ENCODE results near the gene SFXN5. TPM values are rescaled to one million over a fixed set of nuclear protein-coding genes. Genes with fewer than 3 reads are reported as not detected.
A peak's percentile ranks its signal among the peaks of the same experiment; 100 is the strongest.

Gene SFXN5
- total RNA-seq, 1 donor from 2014 or later = 9.3 TPM

- no peaks in the 10 kb centered on the region for H3K4me1 ChIP-seq
- DNase-seq (ENCODE audit: low spot score in 2 of 2) = no peak
Measured at GRCh38 chr2:72979896-72980295, 91.6 kb downstream of the SFXN5 start.

GRCh38 chr2:72975017-72975416 is 96.5 kb downstream of the SFXN5 start:
- no peak for DNase-seq (ENCODE audit: low spot score in 2 of 2)
- Histone ChIP-seq H3K9me3 (no peaks in the 10 kb centered on the region), H3K27ac (no peak overlapping the region), H3K4me1 (no peaks in the 10 kb centered on the region), H3K27me3 (no peaks in the 10 kb centered on the region), H3K36me3 (no peaks in the 10 kb centered on the region), H3K4me3 (no peak overlapping the region)
- TF ChIP-seq CTCF (IDR thresholded peaks at IDR 0.05) = no peak
- intact Hi-C loops (cut with DNase I) = no loop called here

More at GRCh38 chr2:72979896-72980295, 91.6 kb downstream of the SFXN5 start:
- intact Hi-C loops (cut with DNase I) = no loop called here
- TF ChIP-seq CTCF (IDR thresholded peaks at IDR 0.05) = no peak
- no peak overlapping the region for H3K27ac ChIP-seq
- H3K27me3 ChIP-seq = no peaks in the 10 kb centered on the region
- H3K9me3 ChIP-seq = no peaks in the 10 kb centered on the region
- H3K4me3 ChIP-seq = no peak overlapping the region
- no peaks in the 10 kb centered on the region for H3K36me3 ChIP-seq

- TF ChIP-seq CTCF (IDR thresholded peaks at IDR 0.05) = no peak
- intact Hi-C loops (cut with DNase I) = no loop called here
- H3K9me3 ChIP-seq = no peaks in the 10 kb centered on the region
- no peaks in the 10 kb centered on the region for H3K36me3 ChIP-seq
- DNase-seq (ENCODE audit: low spot score in 2 of 2) = no peak
- no peak overlapping the region for H3K27ac ChIP-seq
- H3K4me3 ChIP-seq = no peak overlapping the region
- no peaks in the 10 kb centered on the region for H3K27me3 ChIP-seq
- H3K4me1 ChIP-seq = no peaks in the 10 kb centered on the region
Measured at GRCh38 chr2:72974436-72974754, 97.1 kb downstream of the SFXN5 start.

- Histone ChIP-seq H3K27ac (no peak overlapping the region), H3K9me3 (no peaks in the 10 kb centered on the region), H3K27me3 (no peaks in the 10 kb centered on the region), H3K4me1 (no peaks in the 10 kb centered on the region), H3K4me3 (no peak overlapping the region), H3K36me3 (no peaks in the 10 kb centered on the region)
- no peak for DNase-seq (ENCODE audit: low spot score in 2 of 2)
- intact Hi-C loops (cut with DNase I) = no loop called here
- TF ChIP-seq CTCF (IDR thresholded peaks at IDR 0.05) = peak; percentile 5 to 65 (median 56)
Measured at GRCh38 chr2:72973566-72974435, 97.7 kb downstream of the SFXN5 start.

DNA sequence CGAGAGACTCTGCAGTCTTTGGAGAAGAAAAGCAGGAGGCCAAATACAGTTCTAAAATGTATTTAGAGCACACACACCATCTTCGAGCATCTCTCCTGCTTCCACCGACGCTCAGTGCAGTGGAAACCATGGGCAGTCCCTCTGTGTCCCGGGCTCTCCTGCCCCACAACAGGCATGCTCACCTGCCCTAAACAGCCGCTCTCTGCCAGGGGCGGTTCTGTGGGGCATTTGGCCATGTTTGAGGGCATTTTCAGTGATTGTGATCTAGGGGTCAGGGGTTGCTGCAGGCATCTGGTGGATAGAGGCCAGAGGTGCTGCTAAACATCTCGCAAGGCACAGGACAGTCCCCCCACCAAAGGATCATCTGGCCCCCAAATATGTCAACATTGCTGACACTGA is 98.4 kb downstream of the SFXN5 start:
- Histone ChIP-seq H3K36me3 (no peaks in the 10 kb centered on the region), H3K4me1 (no peaks in the 10 kb centered on the region), H3K9me3 (no peaks in the 10 kb centered on the region), H3K27me3 (no peaks in the 10 kb centered on the region), H3K27ac (no peak overlapping the region), H3K4me3 (no peak overlapping the region)
- intact Hi-C loops (cut with DNase I) = no loop called here
- TF ChIP-seq CTCF (IDR thresholded peaks at IDR 0.05) = no peak
- DNase-seq (ENCODE audit: low spot score in 2 of 2) = no peak
